ENCODE data around the gene KCND2.
"Not testable (repeated sequence)": the region's sequence is repeated elsewhere in the genome, so short reads cannot be mapped to it uniquely, and the experiment has no call there.

Gene KCND2

DNA sequence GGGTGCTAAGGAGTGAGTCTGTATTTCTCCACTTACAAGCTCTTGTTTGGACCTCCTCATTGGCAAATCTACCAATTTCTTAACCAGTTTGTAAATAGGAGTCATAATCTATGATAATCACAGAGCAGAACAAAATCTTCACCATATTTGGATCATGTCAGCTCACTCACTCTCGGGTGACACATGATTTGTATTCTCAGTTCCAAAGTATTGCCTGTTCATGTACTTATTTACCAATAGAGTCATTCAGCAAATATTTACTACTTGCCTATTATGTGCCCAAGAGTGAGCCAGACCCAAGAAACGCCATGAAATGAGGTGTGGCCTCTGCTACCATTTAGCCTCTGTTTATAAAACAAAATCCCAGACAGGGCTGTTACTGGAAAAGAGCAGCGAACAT lies 470.2 kb downstream of the KCND2 start:
- DNase-seq (ENCODE audit: low read depth) = no peak

DNA sequence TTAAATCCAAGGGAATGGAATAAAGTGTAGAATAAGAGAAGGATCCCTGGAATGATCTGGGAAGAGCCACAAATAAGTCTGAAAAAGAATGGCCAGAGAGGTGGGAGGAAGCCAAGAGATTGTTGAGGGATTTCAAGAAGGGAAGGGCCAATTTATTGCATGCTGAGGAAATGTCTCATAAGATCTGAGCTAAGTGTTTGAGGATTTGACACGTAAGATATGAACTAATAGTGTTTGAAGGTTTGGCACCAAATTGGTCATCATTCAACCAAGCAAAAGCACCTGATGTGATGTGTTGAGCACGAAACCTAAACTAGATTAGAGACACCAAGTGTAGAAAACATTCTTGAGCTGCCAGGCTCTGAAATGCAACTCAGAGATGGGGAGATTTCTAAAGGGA lies 487.1 kb downstream of the KCND2 start:
- no peak for DNase-seq (ENCODE audit: low read depth)

DNA sequence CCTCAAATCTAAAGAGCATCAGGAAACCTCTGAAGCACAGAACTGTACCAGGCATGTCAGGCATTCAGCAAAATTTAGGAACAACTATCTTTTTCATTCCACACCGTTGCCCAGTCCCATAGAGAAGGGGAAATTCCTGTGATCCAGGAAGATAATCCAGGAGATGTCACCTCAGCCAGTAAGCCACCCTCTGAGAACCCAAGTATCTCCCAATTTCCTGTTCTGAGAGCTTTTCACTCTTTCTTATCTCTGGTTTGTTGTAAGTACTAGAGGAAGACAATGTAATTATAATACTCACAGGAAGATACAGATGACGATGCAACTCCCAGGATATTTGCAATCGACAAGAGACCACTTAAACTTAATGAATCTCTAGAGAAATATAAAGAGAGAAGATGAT lies 487.9 kb downstream of the KCND2 start:
- no peak for DNase-seq (ENCODE audit: low read depth)

DNA sequence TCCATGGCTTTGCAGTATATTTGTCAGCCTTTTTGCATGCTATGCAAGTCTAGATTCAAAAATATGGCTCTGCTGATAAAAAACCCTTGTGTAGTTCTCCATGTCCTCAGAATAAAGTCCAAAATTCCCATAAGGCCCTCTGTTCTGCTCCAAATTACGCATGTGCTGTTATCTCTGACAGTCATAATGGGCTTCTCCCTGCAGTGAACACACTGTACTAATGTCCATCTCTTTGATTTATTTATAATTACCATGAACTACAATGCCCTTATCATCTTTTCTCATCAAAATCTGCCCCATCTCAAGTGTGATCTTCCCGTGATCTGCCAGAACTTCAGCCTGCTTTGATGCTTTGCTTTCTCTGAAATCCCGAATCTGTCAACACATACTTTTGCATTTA lies 497.2 kb downstream of the KCND2 start:
- no peak for DNase-seq (ENCODE audit: low read depth)

DNA sequence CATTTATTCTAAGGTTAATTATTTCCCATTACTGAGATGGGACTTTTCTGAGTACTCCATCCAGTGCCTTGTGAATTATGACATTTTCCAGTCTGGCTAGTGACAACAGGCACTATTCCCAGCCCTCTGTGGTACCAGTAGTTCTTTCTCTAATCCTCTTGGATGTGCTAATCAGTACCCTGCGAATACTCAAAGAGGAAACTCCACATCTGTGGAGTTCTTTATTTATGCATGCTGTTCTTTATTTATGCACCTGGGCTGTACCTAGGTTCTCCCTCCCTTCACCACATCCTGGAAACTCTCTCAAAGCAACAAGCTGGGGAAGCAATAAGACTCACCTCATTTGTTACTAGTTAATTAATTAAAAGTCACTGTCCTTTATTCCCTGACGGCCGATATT lies 501.5 kb downstream of the KCND2 start:
- no peak for DNase-seq (ENCODE audit: low read depth)

DNA sequence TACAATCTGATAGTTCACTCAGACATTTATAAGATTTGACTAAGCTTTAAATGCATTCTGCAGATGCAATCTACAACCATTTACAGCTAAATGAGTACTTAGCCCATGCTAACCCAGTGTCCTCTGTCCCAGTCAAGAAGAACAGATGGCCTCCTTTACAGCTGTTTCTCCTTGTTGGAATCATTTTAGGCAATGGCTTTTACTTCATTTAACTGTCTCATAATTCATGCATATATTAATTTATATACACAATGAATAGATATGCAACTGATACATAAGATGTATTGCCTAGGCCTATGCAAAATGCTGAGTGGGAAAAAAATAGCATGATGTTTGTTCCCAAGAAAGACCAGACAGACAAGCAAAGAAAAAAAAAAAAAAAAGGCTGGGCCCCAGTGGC lies 502.8 kb downstream of the KCND2 start:
- no peak for DNase-seq (ENCODE audit: low read depth)

DNA sequence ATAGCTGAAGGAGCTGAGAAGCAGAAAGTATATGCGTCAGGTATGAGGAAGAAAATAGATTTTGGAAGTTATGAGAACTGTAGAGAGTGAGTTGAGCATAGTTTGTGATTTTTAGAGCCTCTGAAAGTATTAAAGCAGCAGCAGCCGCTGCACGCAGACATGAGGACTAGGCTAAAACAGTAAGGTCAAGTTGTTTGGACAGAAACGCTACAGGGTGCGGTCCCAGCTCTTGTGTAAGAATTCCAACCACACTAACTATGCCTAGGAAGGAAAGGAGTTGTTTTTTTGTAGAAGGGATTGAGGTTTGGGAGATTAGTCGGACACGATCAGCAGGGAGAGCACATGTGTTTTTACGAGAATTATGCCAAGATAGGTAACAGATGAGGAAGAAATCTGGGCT lies 506.1 kb downstream of the KCND2 start:
- DNase-seq (ENCODE audit: low read depth) = not testable (repeated sequence)

DNA sequence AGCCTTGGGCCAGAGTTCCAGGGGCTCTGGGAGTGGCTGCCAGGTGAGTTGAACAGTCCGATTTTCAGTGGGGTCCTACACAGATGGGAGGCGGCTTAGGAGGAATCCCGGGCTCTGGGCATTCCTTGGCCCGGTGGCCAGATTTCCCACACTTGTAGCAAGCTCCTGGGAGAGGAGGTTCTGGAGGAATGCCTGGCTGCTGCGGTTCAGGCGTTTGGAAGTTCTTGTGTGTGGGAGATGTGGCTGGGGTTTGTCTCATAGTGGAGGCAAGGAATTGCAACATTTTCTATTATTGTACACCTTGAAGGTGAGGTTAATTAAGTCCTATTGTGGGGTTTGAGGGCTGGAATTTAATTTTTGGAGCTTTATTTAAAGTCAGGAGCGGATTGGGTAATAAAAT lies 507.5 kb downstream of the KCND2 start:
- DNase-seq (ENCODE audit: low read depth) = not testable (repeated sequence)

DNA sequence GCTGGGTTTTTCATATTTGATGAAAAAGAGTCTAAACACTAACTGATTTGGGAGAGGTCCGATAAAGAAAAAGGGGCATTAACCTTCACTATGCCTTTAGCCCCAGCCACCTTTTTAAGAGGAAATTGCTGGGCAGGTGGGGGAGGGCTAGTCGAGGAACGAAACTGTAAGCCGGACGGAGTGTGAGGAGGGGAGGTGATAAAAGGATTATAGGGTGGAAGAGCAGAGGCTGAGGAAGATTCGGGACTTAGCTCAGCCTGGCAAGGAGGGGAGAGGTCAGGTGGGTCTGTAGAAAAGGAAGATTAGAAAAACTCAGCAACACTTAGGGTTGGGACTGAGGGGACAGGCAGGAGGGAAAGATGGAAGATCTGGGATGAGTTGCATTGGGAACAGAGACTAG lies 508.0 kb downstream of the KCND2 start:
- DNase-seq (ENCODE audit: low read depth) = no peak

DNA sequence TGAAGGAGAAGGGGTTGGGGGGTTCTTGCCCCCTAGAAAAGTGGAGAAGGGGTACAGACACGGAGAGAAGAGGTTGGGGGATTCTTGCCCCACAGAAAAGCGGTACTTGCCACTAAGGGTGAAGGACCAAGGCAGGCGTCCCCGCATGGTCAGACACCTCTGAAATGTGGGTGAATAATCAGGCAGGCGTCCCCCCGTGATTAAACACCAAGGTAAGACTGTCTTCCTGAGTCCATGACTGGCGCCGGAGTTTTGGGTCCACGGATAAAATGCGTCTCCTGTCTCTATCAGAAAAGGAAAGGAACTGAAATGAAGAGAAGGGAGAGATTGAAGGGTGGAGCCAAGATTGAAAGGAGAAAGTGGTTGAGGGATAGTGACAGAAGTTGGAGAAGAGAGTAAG lies 508.9 kb downstream of the KCND2 start:
- DNase-seq (ENCODE audit: low read depth) = not testable (repeated sequence)

DNA sequence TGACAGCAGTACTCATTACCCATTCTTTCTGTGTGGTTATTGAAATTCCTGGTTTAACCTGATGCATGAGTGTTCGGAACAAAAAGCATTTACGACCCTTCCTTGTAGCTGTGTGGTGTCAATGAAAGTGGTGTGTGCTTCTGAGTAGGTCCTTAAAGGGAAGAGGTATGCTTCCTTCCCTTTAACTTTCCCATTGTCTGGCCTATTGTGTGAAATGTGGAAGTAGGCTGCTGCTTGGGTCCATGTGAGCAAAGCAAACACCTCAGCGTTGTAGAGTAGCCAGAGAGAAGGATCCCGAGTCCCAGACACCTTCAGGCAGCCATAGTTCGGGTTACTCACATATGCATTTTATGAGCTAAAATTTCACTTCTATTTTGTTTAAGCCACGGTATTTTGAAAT lies 510.3 kb downstream of the KCND2 start:
- DNase-seq (ENCODE audit: low read depth) = no peak

DNA sequence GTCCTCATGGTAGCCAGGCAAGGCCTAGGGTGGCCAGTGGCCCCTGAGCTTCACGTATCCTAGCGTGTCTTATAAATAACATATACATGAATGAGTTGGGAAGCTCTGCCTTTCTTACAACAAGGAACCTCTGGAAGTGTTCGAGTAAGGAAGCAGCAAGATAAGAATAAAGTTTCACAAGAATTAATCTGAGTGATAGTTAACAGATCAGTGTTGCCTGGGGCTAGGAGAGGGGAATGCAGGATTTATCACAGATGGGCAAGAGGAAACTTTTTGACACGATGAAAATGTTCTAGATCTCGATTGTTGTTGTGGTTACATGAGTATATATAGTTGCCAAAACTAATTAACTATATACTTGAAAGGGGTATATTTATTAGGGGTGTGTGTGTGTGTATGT lies 510.7 kb downstream of the KCND2 start:
- no peak for DNase-seq (ENCODE audit: low read depth)

DNA sequence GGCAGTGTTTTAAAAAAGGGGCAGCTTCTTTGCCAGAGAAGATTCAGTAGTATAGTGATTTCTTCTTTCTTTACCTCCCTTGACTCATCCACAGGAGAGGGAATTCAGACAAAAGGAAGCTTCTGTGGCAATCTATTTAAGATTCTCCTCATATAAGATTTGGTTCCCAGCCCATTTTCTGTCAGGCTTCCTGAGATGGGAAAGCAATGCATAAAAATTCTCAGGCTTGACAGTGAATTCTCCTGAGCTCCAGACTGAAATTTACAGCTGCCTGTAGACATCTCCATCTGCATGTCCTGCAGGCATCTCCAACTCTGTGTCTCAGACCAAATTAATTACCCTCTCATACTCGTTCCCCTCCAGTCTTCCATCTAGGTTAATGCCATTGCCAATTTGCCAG lies 512.1 kb downstream of the KCND2 start:
- DNase-seq (ENCODE audit: low read depth) = no peak

DNA sequence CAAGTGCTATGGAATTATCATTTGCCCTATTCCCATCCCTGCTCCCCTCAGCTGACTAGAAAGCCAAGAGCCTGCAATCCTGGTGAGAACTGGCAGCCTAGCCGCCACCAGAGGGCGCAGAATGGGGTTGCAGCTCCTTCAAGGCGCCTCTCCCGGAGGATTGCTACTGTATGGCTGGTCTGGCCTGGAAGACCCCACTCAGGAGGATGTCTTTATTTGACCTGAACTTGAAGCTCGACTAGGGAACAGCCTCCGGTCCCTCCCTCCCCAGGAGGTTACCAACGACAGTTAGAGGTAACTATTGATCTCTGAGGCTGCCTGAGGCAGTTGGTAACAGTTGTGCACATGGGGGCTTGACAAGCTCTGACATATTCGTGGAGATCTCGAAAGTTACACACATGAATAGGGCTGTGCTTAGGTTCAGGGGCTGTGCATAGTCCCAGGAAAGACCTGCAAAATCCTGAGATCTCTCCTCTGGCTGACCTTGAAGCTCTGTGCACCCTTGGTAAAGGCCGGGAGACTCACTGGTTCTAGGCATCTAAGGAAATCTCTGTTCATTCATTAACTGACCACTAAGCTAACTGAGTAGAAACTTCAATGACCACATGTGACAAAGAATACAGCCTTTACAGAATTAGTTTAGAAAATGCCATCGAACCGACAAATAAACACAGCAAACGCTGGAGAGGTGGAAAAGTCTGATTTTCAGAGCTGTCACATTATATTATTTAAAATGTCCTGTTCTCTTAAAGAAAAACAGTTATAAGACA lies 519.3 kb downstream of the KCND2 start:
- peak; percentile 35 for DNase-seq (ENCODE audit: low read depth)

DNA sequence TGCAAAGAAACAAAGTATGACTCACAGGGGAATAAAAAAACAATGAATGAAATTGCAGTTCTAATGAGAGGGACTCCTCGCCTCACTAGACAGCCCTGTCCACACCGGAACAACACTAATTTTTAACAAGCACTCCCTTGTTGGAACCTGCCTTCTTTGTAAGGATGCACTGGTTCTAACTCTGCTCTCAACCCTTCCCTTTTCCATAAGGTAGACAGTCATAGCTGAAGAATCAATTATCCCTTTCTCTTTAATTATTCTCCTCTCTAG lies 519.8 kb downstream of the KCND2 start:
- DNase-seq (ENCODE audit: low read depth) = no peak

DNA sequence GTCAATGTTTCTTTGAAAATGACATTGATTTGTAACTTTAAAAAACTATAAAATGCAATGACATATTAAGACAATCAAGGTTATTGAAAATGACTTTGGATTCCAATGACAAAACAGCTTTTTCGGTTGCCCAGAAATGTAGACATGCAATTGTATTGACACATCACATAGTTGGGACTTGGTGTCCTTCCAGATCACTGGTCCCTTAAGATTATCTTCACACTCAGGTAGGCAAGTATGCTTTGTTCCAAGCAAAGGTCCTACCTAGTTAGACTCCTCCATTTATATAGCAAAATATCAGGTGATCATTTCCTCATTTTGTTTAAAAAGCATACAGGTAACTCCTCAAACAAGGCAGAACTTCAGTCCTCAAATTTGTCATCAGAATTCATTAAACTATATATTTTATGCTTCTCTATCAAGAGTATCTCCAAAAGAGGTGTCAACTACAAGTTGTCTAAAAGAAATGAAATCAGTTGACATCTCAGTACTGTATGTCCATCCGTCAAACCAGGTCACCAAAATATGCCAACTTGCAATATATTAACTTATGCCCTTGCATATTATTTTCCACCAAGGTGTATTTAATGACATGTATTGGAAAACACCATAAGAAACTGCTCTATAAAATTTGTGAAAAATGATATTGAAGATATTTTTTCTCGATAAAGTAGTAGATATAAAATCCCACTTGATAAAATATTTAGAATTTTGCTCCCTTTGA lies 520.4 kb downstream of the KCND2 start:
- no peak for DNase-seq (ENCODE audit: low read depth)

DNA sequence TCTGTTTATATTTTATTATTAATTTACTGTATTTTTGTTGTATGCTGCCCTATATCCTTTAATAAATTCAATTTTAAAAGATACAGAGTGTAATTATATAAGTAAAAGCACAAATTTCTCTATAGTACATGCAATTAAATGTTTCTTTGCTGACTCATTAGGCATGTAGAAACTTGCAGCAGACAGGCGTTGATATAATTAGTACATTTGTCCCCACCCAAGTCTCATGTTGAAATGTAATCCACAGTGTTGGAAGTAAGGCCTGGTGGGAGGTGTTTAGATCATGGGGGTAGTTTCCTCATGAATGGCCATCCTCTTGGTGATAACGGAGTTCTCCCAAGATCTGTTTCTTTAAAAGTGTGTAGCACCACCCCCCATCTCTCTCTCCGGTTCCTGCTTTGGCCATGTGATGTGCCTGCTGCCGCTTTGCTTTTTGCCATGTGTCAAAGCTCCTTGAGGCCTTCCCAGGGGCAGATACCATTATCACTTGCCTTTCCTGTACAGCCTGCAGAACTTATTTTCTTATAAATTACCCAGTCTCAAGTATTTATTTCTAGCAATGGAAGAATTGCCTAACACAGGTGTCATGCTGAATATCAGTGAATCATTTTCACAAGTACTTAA lies 521.2 kb downstream of the KCND2 start:
- no peak for DNase-seq (ENCODE audit: low read depth)

DNA sequence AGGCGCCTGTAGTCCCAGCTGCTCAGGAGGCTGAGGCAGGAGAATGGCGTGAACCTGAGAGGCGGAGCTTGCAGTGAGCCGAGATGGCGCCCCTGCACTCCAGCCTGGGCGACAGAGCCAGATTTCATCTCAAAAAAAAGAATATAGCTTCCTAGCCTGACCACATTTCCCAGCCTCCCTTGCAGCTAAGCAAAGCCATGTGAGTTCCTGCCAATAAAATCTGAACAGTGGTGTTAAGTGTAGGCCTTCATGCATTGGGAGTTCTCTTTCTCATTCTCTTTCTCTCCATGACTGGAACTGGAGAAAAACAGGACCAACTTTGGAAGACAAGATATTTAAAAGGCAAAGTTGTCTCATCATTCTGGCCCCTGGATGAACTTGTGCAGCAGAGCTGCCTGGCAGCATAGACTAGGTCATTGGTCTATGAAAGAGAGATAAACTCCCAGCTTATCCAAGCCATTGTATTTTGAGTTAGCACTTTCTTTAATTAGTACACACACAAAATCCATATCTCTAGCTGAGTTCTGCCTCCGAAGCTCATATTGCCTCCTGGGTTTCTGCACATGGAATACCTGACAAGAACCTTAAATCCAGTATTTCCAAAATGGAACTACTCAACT lies 524.2 kb downstream of the KCND2 start:
- no peak for DNase-seq (ENCODE audit: low read depth)

DNA sequence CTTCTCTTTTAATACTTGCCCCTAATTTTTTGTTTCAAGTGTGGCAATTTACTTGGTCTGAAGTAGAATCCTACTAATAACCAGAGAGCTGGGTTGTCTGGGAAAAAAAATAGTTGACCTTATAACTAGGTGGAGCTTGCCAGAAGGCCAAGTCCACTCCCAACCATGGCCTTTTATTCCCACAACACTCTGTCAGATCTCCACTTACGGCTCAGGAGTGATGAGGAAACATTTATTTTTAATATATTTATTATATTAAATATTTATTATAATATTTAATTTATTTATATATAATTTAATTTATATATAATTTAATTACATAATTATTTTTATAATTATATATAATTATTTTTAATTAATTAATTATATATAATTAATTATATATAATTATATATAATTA lies 526.2 kb downstream of the KCND2 start:
- no peak for DNase-seq (ENCODE audit: low read depth)
